Measurements from ENCODE around the gene SDCBP2. TPM values are rescaled to one million over a fixed set of nuclear protein-coding genes. Genes with fewer than 3 reads are reported as not detected.

SDCBP2 gene
- total and polyA plus RNA-seq, 2 donors from 2014 or later: 10.3 to 18.3 TPM

DNA sequence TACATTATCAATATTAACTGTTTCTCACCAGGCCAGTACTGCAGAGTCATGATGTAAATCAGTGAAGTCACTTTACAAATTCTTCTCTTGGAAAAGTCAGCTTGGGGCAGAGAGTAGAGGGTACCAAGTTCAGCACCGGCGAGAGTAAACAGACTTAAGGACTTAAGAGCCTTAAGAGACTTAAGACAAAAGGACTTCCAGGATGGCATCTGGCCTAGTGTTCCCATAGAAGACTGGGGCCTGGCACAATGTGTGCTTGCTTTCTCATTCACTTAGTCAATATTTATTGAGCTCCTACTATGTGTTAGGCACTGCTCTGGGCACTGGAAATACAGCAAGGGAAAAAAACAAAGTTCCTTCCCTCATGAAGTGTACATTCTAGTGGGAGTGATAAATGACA, 64.2 kb downstream of the SDCBP2 start:
- Histone ChIP-seq H3K27ac (ENCODE audit: low read depth in 2 of 2, low read length in 2 of 2) (no peak overlapping the region), H3K9ac (ENCODE audit: low read length in 3 of 3) (no peak overlapping the region), H3K4me3 (ENCODE audit: low read length in 3 of 3) (no peak overlapping the region), H3K4me1 (ENCODE audit: control insufficient read depth in 2 of 3, insufficient read depth in 2 of 3, low read depth in 1 of 3, low read length in 3 of 3) (peaks cover 0 to 9% (median 0%) of the 10 kb centered on the region in 3 donors), H3K9me3 (ENCODE audit: control insufficient read depth in 2 of 3, insufficient read depth in 1 of 3, low read length in 3 of 3) (no peaks in the 10 kb centered on the region), H3K36me3 (ENCODE audit: control insufficient read depth in 2 of 3, insufficient read depth in 3 of 3, low read length in 3 of 3) (no peaks in the 10 kb centered on the region), H3K27me3 (ENCODE audit: control insufficient read depth, insufficient read depth, low read length) (no peaks in the 10 kb centered on the region)
- DNase-seq: no peak
- intact Hi-C loops (cut with DNase I): no loop called here
- TF ChIP-seq, protein P1, sequence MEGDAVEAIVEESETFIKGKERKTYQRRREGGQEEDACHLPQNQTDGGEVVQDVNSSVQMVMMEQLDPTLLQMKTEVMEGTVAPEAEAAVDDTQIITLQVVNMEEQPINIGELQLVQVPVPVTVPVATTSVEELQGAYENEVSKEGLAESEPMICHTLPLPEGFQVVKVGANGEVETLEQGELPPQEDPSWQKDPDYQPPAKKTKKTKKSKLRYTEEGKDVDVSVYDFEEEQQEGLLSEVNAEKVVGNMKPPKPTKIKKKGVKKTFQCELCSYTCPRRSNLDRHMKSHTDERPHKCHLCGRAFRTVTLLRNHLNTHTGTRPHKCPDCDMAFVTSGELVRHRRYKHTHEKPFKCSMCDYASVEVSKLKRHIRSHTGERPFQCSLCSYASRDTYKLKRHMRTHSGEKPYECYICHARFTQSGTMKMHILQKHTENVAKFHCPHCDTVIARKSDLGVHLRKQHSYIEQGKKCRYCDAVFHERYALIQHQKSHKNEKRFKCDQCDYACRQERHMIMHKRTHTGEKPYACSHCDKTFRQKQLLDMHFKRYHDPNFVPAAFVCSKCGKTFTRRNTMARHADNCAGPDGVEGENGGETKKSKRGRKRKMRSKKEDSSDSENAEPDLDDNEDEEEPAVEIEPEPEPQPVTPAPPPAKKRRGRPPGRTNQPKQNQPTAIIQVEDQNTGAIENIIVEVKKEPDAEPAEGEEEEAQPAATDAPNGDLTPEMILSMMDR (IDR thresholded peaks at IDR 0.05; ENCODE audit: borderline replicate concordance, extremely low read depth, insufficient read depth): no peak
- FAIRE-seq: no peak

DNA sequence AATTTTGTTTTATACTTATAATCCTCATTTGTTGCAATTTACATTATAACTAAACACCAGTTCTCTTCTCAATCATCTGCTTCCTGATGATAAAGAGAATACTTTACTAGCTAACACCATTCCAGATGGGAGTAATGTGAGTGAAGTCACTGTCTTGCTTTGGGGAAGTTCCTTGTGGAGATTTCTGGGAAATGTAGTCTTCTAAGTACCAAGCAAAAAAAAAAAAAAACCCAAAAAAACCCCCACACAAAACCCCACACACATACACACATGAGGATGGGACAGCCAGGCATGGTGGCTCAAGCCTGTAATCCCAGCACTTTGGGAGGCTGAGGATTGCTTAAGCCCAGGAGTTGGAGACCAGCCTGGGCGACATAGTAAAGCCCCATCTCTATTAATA, 65.1 kb downstream of the SDCBP2 start:
- DNase-seq (no peak), FAIRE-seq (no peak)
- intact Hi-C loops (cut with DNase I): no loop called here
- TF ChIP-seq, protein P1 (IDR thresholded peaks at IDR 0.05; ENCODE audit: borderline replicate concordance, extremely low read depth, insufficient read depth): no peak
- Histone ChIP-seq H3K4me1 (ENCODE audit: control insufficient read depth in 2 of 3, insufficient read depth in 2 of 3, low read depth in 1 of 3, low read length in 3 of 3) (peaks cover 0 to 9% (median 0%) of the 10 kb centered on the region in 3 donors), H3K36me3 (ENCODE audit: control insufficient read depth in 2 of 3, insufficient read depth in 3 of 3, low read length in 3 of 3) (no peaks in the 10 kb centered on the region), H3K4me3 (ENCODE audit: low read length in 3 of 3) (no peak overlapping the region), H3K9me3 (ENCODE audit: control insufficient read depth in 2 of 3, insufficient read depth in 1 of 3, low read length in 3 of 3) (no peaks in the 10 kb centered on the region), H3K9ac (ENCODE audit: low read length in 3 of 3) (no peak overlapping the region), H3K27me3 (ENCODE audit: control insufficient read depth, insufficient read depth, low read length) (no peaks in the 10 kb centered on the region), H3K27ac (ENCODE audit: low read depth in 2 of 2, low read length in 2 of 2) (no peak overlapping the region)

Other genes starting within 250 kb of the SDCBP2 start
- gene PSMF1, start 210.5 kb downstream of the SDCBP2 start, total RNA-seq: 135 TPM
- gene PSMF1, start 210.5 kb downstream of the SDCBP2 start, polyA plus RNA-seq (ENCODE audit: insufficient read depth, low read depth, low replicate concordance): 93.2 TPM
- gene TMEM74B, start 144.2 kb downstream of the SDCBP2 start, total RNA-seq: 0.54 TPM
- gene TMEM74B, start 144.2 kb downstream of the SDCBP2 start, polyA plus RNA-seq (ENCODE audit: insufficient read depth, low read depth, low replicate concordance): 1.6 TPM
- 0.16 TPM for gene C20orf202, start 125.7 kb downstream of the SDCBP2 start, total RNA-seq
- gene C20orf202, start 125.7 kb downstream of the SDCBP2 start, polyA plus RNA-seq (ENCODE audit: insufficient read depth, low read depth, low replicate concordance): 0.73 TPM
- gene RAD21L1, start 103.1 kb downstream of the SDCBP2 start, total RNA-seq: not detected
- not detected for gene RAD21L1, start 103.1 kb downstream of the SDCBP2 start, polyA plus RNA-seq (ENCODE audit: insufficient read depth, low read depth, low replicate concordance)
- 3.1 TPM for gene SNPH, start 62.8 kb downstream of the SDCBP2 start, total RNA-seq
- gene SNPH, start 62.8 kb downstream of the SDCBP2 start, polyA plus RNA-seq (ENCODE audit: insufficient read depth, low read depth, low replicate concordance): 3.1 TPM
- 220 TPM for gene FKBP1A, start 63.9 kb upstream of the SDCBP2 start, total RNA-seq
- gene FKBP1A, start 63.9 kb upstream of the SDCBP2 start, polyA plus RNA-seq (ENCODE audit: insufficient read depth, low read depth, low replicate concordance): 260 TPM
- 78.2 TPM for gene NSFL1C, start 137.7 kb upstream of the SDCBP2 start, total RNA-seq
- 76.1 TPM for gene NSFL1C, start 137.7 kb upstream of the SDCBP2 start, polyA plus RNA-seq (ENCODE audit: insufficient read depth, low read depth, low replicate concordance)
- 8.2 TPM for gene SIRPB2, start 162.3 kb upstream of the SDCBP2 start, total RNA-seq
- gene SIRPB2, start 162.3 kb upstream of the SDCBP2 start, polyA plus RNA-seq (ENCODE audit: insufficient read depth, low read depth, low replicate concordance): 0.86 TPM
- gene SIRPD, start 228.6 kb upstream of the SDCBP2 start, total RNA-seq: 0.35 TPM
- gene SIRPD, start 228.6 kb upstream of the SDCBP2 start, polyA plus RNA-seq (ENCODE audit: insufficient read depth, low read depth, low replicate concordance): not detected

Measured in kidney (tissue), 14 donors.